ENCODE results near the gene GRAMD4.
A peak's percentile ranks its signal among the peaks of the same experiment; 100 is the strongest.

GRAMD4 gene

DNA sequence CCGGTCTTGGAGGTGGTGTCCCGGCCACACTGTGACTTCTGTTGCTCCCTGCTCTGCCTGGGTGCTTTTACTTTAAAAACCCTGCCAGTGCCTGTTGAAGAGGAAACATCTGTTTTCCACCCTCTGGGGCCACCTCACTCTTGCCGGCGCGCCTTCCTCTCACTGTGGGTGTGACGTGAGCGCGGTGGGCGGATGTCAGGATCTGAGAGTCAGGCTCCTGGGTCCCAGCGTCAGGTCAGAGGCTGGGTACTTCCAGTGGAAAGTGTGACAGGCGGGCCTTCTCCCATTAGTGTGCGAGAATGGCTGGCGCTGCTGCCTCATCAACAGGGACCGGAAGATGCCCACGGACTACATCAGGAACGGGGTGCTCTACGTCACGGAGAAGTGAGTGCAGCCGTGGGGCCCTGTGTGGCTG, 54.2 kb downstream of the GRAMD4 start:
- Histone ChIP-seq H3K4me2 (ENCODE audit: low read length) (peak overlapping the region; percentile 64), H3K36me3 (ENCODE audit: insufficient read depth, low read length) (no peaks in the 10 kb centered on the region), H4K20me1 (ENCODE audit: insufficient read depth, low read length) (no peaks in the 10 kb centered on the region), H3K4me1 (ENCODE audit: insufficient read depth, low read length, severe bottlenecking) (peaks cover 38% of the 10 kb centered on the region), H3K27ac (ENCODE audit: low read depth, low read length, poor library complexity, severe bottlenecking) (peak overlapping the region; percentile 70), H2AFZ (ENCODE audit: low read length) (no peak overlapping the region), H3K4me3 (ENCODE audit: low read depth, low read length, poor library complexity, severe bottlenecking) (peak overlapping the region; percentile 55), H3K9me3 (ENCODE audit: low read length) (no peaks in the 10 kb centered on the region), H3K27me3 (ENCODE audit: insufficient read depth, low read length) (no peaks in the 10 kb centered on the region), H3K79me2 (ENCODE audit: insufficient read depth, low read length) (no peaks in the 10 kb centered on the region), H3K9ac (ENCODE audit: low read length) (peak overlapping the region; percentile 58), H3K9me2 (ENCODE audit: low read depth, low read length) (no peaks in the 10 kb centered on the region), H3F3A (ENCODE audit: insufficient read depth, low read length) (no peaks in the 10 kb centered on the region)
- TF ChIP-seq EZH2 (IDR thresholded peaks at IDR 0.05; ENCODE audit: borderline replicate concordance, low read length) = no peak
- TF ChIP-seq, protein P1, sequence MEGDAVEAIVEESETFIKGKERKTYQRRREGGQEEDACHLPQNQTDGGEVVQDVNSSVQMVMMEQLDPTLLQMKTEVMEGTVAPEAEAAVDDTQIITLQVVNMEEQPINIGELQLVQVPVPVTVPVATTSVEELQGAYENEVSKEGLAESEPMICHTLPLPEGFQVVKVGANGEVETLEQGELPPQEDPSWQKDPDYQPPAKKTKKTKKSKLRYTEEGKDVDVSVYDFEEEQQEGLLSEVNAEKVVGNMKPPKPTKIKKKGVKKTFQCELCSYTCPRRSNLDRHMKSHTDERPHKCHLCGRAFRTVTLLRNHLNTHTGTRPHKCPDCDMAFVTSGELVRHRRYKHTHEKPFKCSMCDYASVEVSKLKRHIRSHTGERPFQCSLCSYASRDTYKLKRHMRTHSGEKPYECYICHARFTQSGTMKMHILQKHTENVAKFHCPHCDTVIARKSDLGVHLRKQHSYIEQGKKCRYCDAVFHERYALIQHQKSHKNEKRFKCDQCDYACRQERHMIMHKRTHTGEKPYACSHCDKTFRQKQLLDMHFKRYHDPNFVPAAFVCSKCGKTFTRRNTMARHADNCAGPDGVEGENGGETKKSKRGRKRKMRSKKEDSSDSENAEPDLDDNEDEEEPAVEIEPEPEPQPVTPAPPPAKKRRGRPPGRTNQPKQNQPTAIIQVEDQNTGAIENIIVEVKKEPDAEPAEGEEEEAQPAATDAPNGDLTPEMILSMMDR (IDR thresholded peaks at IDR 0.05; ENCODE audit: low read length) = no peak

DNA sequence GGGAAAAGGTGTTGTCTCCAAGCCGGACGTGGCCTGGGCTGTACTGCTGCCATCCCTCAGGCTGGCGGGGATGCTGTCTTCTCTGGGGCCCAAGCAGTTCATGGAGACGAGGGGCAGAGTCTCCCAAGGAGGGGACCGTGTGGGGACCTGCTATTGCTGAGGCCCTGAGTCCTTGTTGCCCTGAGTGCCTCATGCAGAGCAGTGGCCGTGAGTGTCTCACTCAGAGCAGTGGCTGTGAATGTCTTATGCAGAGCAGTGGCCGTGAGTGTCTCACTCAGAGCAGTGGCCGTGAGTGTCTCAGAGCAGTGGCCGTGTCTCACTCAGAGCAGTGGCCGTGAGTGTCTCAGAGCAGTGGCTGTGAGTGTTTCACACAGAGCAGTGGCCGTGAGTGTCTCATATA, 54.7 kb downstream of the GRAMD4 start:
- Histone ChIP-seq H3K4me2 (ENCODE audit: low read length) (peak overlapping the region; percentile 64), H3K9me2 (ENCODE audit: low read depth, low read length) (no peaks in the 10 kb centered on the region), H3F3A (ENCODE audit: insufficient read depth, low read length) (no peaks in the 10 kb centered on the region), H4K20me1 (ENCODE audit: insufficient read depth, low read length) (no peaks in the 10 kb centered on the region), H3K9me3 (ENCODE audit: low read length) (no peaks in the 10 kb centered on the region), H3K79me2 (ENCODE audit: insufficient read depth, low read length) (no peaks in the 10 kb centered on the region), H3K4me1 (ENCODE audit: insufficient read depth, low read length, severe bottlenecking) (peaks cover 38% of the 10 kb centered on the region), H3K4me3 (ENCODE audit: low read depth, low read length, poor library complexity, severe bottlenecking) (peak overlapping the region; percentile 55), H3K27me3 (ENCODE audit: insufficient read depth, low read length) (no peaks in the 10 kb centered on the region), H3K36me3 (ENCODE audit: insufficient read depth, low read length) (no peaks in the 10 kb centered on the region), H3K27ac (ENCODE audit: low read depth, low read length, poor library complexity, severe bottlenecking) (peak overlapping the region; percentile 70), H2AFZ (ENCODE audit: low read length) (no peak overlapping the region), H3K9ac (ENCODE audit: low read length) (peak overlapping the region; percentile 58)
- TF ChIP-seq, protein P1 (IDR thresholded peaks at IDR 0.05; ENCODE audit: low read length) = no peak
- no peak for TF ChIP-seq EZH2 (IDR thresholded peaks at IDR 0.05; ENCODE audit: borderline replicate concordance, low read length)

DNA sequence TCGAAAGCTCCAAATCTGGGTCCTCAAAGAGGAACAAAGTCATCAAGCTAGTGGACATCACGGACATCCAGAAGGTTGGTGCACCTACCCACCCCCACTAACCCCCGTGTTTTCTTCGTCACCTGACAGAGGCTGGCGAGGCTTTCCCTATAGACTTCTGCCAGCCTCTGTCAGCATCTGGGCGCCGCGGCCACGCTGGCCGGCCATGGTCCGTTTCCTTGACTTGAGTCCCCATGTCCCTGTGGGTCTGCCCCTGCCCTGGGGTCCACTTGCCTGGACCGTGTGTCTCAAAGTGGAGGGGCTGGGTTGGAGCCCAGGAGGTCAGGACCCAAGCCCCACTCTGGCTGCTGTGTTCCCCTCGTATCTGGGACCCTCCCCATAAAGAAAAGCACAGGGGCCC, 55.3 kb downstream of the GRAMD4 start:
- H3K79me2 ChIP-seq (ENCODE audit: insufficient read depth, low read length) = no peaks in the 10 kb centered on the region
- no peaks in the 10 kb centered on the region for H4K20me1 ChIP-seq (ENCODE audit: insufficient read depth, low read length)
- H3K27me3 ChIP-seq (ENCODE audit: insufficient read depth, low read length) = no peaks in the 10 kb centered on the region
- no peak overlapping the region for H3K27ac ChIP-seq (ENCODE audit: low read depth, low read length, poor library complexity, severe bottlenecking)
- H3K9me2 ChIP-seq (ENCODE audit: low read depth, low read length) = no peaks in the 10 kb centered on the region
- no peak for TF ChIP-seq EZH2 (IDR thresholded peaks at IDR 0.05; ENCODE audit: borderline replicate concordance, low read length)
- TF ChIP-seq, protein P1 (IDR thresholded peaks at IDR 0.05; ENCODE audit: low read length) = no peak
- no peaks in the 10 kb centered on the region for H3F3A ChIP-seq (ENCODE audit: insufficient read depth, low read length)
- peak overlapping the region; percentile 64 for H3K4me2 ChIP-seq (ENCODE audit: low read length)
- no peak overlapping the region for H2AFZ ChIP-seq (ENCODE audit: low read length)
- no peaks in the 10 kb centered on the region for H3K9me3 ChIP-seq (ENCODE audit: low read length)
- H3K36me3 ChIP-seq (ENCODE audit: insufficient read depth, low read length) = no peaks in the 10 kb centered on the region
- no peak overlapping the region for H3K9ac ChIP-seq (ENCODE audit: low read length)
- peak overlapping the region; percentile 55 for H3K4me3 ChIP-seq (ENCODE audit: low read depth, low read length, poor library complexity, severe bottlenecking)
- H3K4me1 ChIP-seq (ENCODE audit: insufficient read depth, low read length, severe bottlenecking) = peaks cover 38% of the 10 kb centered on the region

Measured in OCI-LY1 (cell line).